Suprapubic skin (tissue), 4 donors: ENCODE measurements around the gene PHYHIPL.

ENCODE experiments used
- POLR2A ChIP-seq, 2 donors: fragments of 450-650 bp; IDR thresholded peaks; one replicate each; pipeline ENCODE4 v1.6.1; 2017; ENCODE audit warnings: antibody characterized with exemption in 2 of 2, mild to moderate bottlenecking in 2 of 2, moderate library complexity in 2 of 2
- POLR2AphosphoS5 ChIP-seq, 3 donors: sonication (generic); formaldehyde crosslinking; IDR thresholded peaks; one replicate each; pipeline ENCODE4 v1.6.1; 2017; ENCODE audit warnings: antibody characterized with exemption in 3 of 3

GRCh38 chr10:59229441-59229840 is 53.0 kb downstream of the PHYHIPL start:
- TF ChIP-seq POLR2AphosphoS5 (IDR thresholded peaks at IDR 0.05) (no peak), POLR2A (IDR thresholded peaks at IDR 0.05) (no peak)
